Amniotic stem cell (primary cell): ENCODE data around the gene TRIM71.
"Not testable (repeated sequence)": the region's sequence is repeated elsewhere in the genome, so short reads cannot be mapped to it uniquely, and the experiment has no call there.

Experiments
- DNase-seq: peaks from one replicate; lab custom pipeline; 2025; lab: John Stamatoyannopoulos, UW

Gene TRIM71

DNA sequence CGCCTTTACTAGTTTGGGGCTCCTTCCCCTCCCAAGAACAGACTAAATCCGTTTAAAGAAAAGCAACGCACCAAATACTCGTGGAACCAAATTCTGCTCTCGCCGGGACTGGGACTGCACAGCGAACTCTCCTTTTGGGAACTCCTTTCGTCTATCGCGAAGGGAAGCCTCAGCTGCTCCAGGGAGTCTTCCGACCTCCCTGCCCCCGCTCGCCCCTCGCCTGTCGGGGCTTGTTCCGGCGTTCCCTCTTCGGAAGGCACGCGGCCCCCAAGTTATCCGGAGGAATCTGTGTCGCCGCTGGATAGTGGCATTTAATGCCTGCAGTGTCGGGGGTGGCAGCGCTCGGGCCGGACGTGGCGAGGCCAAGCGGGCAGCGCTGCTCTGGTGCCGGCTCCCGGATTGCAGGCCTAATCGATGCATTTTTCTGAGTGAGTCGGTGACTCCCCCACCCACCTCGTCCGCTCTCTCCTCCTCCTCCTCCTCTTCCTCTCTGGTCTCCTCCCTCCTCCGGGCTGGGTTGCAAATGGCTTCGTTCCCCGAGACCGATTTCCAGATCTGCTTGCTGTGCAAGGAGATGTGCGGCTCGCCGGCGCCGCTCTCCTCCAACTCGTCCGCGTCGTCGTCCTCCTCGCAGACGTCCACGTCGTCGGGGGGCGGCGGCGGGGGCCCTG lies at the start of gene TRIM71:
TSS of gene TRIM71 (plus strand) at position 440 of the 671 bp plus-strand sequence. CDS start at position 524, 84 bp downstream.
- DNase-seq: no peak

- DNase-seq: no peak
These were observed 39.4 kb upstream of the TRIM71 start for GRCh38 chr3:32778389-32778788.

GRCh38 chr3:32780071-32780734 lies 37.6 kb upstream of the TRIM71 start:
- no peak for DNase-seq

DNA sequence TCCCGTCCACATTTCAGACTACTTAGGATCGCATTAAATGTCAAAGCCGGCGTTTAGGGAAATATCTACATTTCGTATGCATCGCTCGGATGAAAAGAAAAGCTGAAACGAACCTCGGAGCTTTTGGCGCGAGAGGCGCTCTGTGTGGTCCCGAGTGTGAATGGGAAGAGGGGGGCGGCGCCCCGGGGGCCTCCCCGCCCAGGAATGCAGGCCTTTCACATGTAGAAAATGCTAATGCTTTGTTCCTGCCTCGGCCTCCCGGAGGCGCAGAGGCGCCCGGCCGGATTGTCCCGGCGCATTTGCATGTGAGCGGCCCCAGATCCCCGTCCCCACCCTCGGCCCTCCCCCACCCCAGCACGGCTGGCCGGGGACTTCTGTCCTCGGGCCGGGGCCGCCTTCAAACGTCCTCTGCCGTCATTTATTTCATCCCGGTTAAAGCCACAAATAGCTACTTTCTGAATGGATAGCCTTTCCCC lies 37.0 kb upstream of the TRIM71 start:
- DNase-seq: no peak

DNA sequence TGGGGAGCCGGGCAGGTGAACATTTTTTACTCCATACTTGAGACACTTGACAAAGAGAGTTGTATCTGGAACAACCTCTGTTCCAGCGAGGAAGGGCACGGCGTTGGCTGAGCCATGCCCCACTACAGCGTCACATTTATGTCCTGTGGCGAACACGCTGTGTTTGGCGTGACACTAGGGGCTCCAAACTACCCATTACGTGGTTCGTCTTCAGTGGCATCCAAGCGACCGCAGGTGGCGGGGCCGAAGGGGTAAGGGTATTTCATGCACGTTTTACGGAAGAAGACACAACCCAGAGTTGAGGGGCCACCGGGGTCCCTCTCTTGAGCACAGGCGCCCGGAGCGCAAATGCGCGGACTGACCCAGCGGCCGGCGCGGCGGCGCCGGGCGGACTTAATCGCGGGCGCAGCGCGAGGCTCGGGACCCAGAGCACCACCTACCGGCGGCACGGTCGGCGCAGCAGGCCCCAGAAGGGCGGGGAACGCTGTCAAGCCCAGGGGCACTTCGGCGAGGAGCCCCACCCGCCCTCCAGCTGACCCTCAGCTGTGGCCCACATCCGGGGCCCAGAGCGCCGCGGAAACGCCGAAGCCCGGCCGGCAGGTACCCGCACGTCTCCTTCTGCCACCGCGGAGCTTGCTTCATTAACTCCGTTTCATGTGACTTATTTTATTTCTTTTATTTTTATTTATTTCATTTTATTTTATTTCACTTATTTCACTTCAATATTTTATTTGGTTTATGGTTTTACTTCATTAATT lies 36.4 kb upstream of the TRIM71 start:
- no peak for DNase-seq

DNA sequence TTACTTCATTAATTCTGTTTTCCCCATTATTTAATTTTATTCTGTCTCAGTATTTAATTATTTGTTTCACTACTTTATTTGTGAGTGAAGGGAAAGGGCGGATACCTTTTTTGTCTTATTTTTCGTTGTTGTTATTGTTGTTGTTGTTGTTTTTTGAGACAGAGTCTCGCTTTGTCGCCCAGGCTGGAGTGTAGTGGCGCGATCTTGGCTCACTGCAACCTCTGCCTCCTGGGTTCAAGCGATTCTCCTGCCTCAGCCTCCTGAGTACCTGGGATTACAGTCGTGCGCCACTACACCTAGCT lies 35.9 kb upstream of the TRIM71 start:
- not testable (repeated sequence) for DNase-seq

GRCh38 chr3:32782407-32782806 lies 35.4 kb upstream of the TRIM71 start:
- no peak for DNase-seq

DNA sequence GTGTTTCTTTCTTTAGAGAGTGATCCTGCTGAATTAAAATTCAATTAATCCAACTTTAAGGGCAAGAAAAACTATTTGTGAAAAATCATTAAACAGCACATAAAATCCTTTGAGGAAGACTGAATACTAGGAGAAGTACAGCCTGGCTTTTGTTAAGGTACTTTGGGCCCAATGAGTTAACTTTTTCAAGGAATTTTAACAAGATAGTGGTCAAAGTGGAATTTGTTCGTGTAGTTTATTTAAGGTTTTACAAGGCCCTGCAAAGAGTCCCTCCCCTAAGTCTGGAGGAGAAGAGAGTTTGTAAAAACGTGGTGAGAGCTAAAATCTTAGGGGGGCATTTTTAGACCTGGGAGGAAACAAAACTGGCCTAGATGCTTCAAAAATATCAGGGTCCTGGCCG lies 26.0 kb upstream of the TRIM71 start:
- DNase-seq: no peak

DNA sequence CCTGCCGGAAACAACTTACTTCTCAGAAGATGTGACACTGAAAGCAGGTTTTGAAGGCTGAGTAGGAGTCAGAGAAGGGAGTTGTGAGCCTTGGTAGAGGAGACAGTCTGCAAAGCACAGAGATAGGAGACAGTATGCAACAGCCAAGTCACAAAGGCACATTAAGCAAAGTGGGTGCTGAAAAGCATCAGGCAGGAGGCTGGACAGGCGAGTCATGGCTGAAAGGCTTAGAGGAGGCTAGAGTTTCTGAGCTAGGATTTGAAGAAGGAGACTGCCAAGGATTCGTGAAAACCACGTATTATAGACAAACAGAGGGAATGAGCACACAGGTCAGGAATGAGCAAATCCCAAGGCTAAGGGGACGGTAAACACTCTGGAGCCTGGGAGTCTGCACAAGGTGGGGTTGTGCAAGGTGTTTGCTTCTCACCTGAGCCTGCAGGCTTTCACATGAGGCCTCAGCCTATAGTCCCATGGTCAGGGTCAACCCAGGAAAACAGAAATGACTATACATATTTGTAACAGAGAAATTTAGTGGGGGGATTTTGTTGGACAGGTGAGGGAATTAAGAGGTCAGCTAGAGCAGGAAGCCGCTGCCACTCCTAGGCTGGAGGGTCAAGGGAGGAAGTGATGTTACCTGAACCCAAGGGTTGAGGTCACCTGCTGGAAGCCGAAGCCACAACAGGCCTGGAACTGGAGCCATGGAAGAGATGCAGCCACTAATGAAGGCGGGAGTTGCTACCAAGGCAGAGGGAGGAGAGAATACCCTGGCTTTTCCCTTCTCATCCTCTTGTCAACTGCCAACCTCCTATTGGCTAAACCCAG lies 23.1 kb upstream of the TRIM71 start:
- DNase-seq: no peak

DNA sequence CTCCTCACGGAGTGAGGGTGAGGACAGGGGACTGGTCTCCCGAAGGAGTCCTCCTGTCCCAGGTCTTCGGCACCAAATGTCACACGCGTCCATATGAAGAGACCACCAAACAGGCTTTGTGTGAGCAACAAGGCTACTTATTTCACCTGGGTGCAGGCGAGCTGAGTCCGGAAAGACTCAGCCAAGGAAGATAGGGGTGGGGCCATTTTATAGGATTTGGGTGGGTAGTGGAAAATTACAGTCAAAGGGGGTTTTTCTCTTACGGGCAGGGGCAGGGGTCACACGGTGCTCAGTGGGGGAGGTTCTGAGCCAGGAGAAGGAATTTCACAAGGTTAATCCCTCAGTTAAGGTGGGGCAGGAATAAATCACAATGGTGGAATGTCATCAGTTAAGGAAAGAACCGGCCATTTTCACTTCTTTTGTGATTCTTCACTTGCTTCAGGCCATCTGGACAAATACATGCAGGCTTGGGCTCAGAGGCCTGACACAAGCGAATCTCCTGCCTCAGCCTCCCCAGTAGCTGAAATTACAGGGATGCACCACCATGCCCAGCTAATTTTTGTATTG lies 21.3 kb upstream of the TRIM71 start:
- DNase-seq: not testable (repeated sequence)

DNA sequence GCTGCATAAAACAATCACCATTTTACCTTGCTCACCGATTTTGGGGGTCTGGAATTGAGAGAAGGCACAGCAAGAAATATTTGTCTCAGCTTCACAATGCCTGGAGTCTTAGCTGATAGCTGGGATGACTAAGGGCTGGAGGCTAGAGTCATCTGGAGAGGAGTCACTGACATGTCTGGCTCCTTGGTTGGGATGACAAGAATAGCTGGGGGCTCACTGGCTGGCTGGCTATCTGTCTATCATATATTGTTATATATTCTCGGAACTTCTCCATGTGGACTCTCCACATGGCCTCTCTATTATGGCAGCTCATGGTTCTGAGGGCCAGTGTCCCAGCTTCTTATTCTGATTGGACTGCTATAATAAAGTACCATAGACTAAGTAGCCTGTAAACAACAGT lies 20.0 kb upstream of the TRIM71 start:
- no peak for DNase-seq

DNA sequence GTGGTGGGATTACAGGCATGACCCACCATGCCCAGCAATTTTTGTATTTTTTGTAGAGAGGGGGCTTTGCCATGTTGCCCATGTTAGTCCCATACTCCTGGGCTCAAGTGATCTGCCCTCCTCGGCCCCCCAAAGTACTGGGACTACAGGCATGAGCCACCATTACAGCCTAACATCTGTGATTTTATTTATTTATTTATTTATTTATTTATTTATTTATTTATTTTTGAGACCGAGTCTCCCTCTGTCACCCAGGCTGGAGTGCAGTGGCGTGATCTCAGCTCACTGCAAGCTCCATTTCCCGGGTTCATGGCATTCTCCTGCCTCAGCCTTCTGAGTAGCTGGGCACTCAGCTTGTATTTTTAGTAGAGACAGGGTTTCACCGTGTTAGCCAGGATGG lies 16.4 kb upstream of the TRIM71 start:
- not testable (repeated sequence) for DNase-seq

DNA sequence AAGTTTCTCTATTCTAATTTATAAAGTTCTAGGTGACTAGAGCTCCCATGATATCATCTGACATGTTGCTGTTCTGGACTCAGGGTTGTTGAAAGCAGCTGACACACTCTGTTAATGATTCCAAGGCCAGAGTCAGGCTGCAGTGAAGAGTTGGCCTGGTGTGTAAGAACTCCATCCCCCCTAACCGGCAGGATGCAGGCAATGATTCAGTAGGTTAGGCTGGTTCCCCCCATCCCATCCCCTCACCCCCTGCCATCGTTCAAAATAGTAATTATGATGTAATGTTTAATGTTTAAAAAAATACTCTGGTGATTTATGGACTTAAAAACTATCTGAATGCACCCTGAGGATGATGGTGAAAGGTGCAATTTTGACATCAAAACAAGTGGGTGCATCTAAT lies 4.6 kb upstream of the TRIM71 start:
- DNase-seq: no peak

DNA sequence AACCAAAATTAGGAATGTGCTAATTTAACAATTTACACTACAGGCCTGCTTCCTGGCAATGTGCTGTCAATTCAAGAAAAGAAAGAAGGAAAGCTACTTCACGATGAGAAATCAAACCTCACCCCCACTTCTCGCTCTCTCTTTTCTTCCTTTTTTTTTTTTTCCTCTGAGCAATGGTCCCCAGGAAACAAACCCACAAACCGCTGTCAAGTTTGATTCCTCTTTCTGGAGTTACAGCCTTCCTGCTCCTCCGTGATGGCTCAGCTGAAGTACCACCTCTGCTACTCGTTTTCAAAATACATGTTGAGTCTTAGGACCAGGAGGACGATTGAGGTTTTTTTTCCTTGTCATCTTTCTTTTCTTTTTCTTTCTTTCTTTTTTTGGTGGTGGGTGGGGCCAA lies 3.4 kb upstream of the TRIM71 start:
- DNase-seq: no peak

GRCh38 chr3:32815841-32816438 lies 1.9 kb upstream of the TRIM71 start:
- no peak for DNase-seq

DNA sequence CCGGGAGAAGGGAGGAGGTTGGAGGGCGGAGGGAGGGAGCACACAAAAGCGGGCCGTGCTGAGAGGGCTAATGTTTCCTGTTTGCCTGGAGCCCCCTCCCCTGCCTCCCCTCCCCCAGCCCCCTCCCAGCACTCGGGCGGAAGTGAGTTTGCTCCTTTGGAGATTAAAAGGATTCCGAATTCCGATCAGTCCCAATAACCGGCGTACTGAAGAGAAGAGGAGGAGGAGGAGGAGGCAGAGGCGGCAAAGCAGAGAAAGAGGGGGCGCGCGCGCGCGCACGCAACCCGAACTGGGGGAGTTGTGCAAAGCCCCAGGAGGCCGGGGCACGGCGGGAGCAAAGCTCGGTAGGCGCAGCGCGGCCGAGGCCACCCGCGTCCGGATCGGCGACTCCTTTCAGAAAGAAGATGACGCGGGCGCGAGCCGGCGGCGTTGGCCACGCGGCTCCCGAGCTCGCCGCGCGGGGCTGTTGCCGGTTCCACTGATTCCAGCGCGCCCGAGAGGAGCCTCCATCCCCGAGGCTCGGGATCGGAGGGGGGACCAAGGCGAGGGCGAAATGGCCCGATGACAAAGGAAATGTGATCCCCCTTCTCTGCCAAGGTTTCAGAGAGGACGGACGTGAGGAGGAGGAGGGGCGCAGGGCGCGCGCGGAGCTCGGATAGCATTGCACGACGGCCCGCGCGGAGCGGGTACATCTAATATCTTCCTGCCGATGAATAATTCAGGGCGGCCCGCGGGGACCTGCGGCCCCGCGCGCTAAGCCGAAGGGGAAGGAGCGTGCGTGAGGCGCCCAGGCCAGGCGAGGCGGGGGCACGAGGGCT lies 1.1 kb upstream of the TRIM71 start:
- no peak for DNase-seq

DNA sequence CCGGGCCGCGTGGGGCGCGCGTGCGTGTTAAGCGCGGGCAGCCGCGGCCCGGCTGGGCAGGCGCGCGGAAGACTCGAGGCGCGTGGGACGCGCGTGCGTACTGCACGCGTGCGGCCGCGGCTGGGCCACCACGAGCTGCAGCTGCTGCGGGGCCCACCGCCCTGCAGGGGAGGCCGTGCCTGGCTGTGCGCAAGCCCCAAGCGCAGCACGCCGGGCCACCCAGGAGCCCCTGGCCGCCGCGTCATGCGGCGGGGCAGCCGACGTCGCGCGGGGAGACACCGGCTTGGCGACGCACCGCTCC lies 590 bp upstream of the TRIM71 start:
- DNase-seq: no peak

- DNase-seq: no peak
These were observed 602 bp downstream of the TRIM71 start for GRCh38 chr3:32818229-32818969.

GRCh38 chr3:32818970-32819511 lies 1.2 kb downstream of the TRIM71 start:
- no peak for DNase-seq
